Glutamatergic neuron (in vitro differentiated cells): ENCODE results near the gene RGR. TPM values are rescaled to one million over a fixed set of nuclear protein-coding genes. Genes with fewer than 3 reads are reported as not detected.

Experiments
- DNase-seq: peaks from one replicate; pipeline ENCODE4 v3.0.0; 2022
- H3K27ac Mint-ChIP-seq: one replicate; pipeline ENCODE4 v1.8.0; 2020; ENCODE audit warnings: mild to moderate bottlenecking, mixed read lengths, inconsistent platforms; ENCODE audit not compliant: unreplicated experiment
- H3K27me3 Mint-ChIP-seq: one replicate; pipeline ENCODE4 v1.8.0; 2020; ENCODE audit warnings: mild to moderate bottlenecking, moderate library complexity, mixed read lengths, inconsistent platforms; ENCODE audit not compliant: unreplicated experiment
- H3K36me3 Mint-ChIP-seq: one replicate; pipeline ENCODE4 v1.8.0; 2020; ENCODE audit warnings: mild to moderate bottlenecking, mixed read lengths, inconsistent platforms; ENCODE audit not compliant: unreplicated experiment
- H3K4me1 Mint-ChIP-seq: one replicate; pipeline ENCODE4 v1.8.0; 2020; ENCODE audit warnings: mild to moderate bottlenecking, low read depth, mixed read lengths, inconsistent platforms; ENCODE audit not compliant: unreplicated experiment
- H3K4me3 Mint-ChIP-seq: one replicate; pipeline ENCODE4 v1.8.0; 2020; ENCODE audit warnings: mild to moderate bottlenecking, mixed read lengths, inconsistent platforms; ENCODE audit not compliant: unreplicated experiment
- H3K9me3 Mint-ChIP-seq: one replicate; pipeline ENCODE4 v1.8.0; 2020; ENCODE audit warnings: mild to moderate bottlenecking, moderate library complexity, mixed read lengths, inconsistent platforms; ENCODE audit not compliant: unreplicated experiment
- total RNA-seq: library from RNA; stranded (reverse); fragmentation: NEBNext Ultra II Directional; extraction: Animal tissue kit (Norgen Biotek cat#: 25700); gene quantifications from one replicate; pipeline ENCODE4 v1.2.1, GENCODE V29; 2021; ENCODE audit not compliant: unreplicated experiment
- TF ChIP-seq, protein P1 (sequence below): fragments of 200-600 bp; sonication (generic); IDR thresholded peaks from one replicate; pipeline ENCODE4 v1.5.0; 2021; ENCODE audit not compliant: partially characterized antibody, unreplicated experiment

Gene RGR
- total RNA-seq, 1 donor from 2014 or later: not detected

GRCh38 chr10:84211566-84211965 lies 33.3 kb upstream of the RGR start:
- peaks cover 6% of the 10 kb centered on the region for H3K27me3 Mint-ChIP-seq
- DNase-seq: no peak
- TF ChIP-seq, protein P1, sequence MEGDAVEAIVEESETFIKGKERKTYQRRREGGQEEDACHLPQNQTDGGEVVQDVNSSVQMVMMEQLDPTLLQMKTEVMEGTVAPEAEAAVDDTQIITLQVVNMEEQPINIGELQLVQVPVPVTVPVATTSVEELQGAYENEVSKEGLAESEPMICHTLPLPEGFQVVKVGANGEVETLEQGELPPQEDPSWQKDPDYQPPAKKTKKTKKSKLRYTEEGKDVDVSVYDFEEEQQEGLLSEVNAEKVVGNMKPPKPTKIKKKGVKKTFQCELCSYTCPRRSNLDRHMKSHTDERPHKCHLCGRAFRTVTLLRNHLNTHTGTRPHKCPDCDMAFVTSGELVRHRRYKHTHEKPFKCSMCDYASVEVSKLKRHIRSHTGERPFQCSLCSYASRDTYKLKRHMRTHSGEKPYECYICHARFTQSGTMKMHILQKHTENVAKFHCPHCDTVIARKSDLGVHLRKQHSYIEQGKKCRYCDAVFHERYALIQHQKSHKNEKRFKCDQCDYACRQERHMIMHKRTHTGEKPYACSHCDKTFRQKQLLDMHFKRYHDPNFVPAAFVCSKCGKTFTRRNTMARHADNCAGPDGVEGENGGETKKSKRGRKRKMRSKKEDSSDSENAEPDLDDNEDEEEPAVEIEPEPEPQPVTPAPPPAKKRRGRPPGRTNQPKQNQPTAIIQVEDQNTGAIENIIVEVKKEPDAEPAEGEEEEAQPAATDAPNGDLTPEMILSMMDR: no peak
- H3K9me3 Mint-ChIP-seq: no peaks in the 10 kb centered on the region
- H3K4me1 Mint-ChIP-seq: no peaks in the 10 kb centered on the region
- H3K4me3 Mint-ChIP-seq: no peak overlapping the region
- H3K27ac Mint-ChIP-seq: no peak overlapping the region
- H3K36me3 Mint-ChIP-seq: no peaks in the 10 kb centered on the region

DNA sequence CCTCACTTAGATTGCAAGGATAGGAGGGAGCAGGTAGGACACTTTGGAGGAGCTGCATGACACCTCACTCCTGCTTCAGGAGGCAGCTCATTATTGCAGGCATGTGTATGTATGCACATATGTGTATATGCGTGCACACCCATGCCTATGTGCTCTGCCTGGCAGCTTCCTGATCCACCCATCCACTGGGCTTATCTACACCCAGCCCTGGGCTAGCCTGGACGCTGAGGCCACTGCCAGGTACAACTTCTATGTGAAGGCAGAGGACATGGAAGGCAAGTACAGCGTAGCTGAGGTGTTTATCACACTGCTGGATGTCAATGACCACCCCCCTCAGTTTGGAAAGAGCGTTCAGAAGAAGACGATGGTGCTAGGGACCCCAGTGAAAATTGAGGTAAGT lies 32.8 kb upstream of the RGR start:
- H3K4me3 Mint-ChIP-seq: no peak overlapping the region
- no peak overlapping the region for H3K27ac Mint-ChIP-seq
- TF ChIP-seq, protein P1: no peak
- no peak for DNase-seq
- H3K9me3 Mint-ChIP-seq: no peaks in the 10 kb centered on the region
- peaks cover 5% of the 10 kb centered on the region for H3K27me3 Mint-ChIP-seq
- no peaks in the 10 kb centered on the region for H3K36me3 Mint-ChIP-seq
- H3K4me1 Mint-ChIP-seq: no peaks in the 10 kb centered on the region

DNA sequence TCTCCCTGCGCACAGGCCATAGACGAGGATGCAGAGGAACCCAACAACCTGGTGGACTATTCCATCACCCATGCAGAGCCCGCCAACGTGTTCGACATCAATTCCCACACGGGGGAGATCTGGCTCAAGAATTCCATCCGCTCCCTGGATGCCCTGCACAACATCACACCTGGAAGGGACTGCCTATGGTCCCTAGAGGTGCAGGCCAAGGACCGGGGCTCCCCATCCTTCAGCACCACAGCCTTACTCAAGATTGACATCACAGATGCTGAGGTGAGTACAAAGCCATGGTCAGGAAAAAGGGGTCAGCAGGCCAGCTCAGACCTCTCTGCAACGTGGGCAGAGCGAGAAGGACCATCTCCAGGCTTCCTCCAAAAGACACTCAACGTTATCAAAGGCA lies 31.8 kb upstream of the RGR start:
- no peak overlapping the region for H3K27ac Mint-ChIP-seq
- TF ChIP-seq, protein P1: no peak
- H3K27me3 Mint-ChIP-seq: peaks cover 5% of the 10 kb centered on the region
- H3K36me3 Mint-ChIP-seq: no peaks in the 10 kb centered on the region
- H3K4me3 Mint-ChIP-seq: no peak overlapping the region
- H3K4me1 Mint-ChIP-seq: peaks cover 3% of the 10 kb centered on the region
- peaks cover 4% of the 10 kb centered on the region for H3K9me3 Mint-ChIP-seq
- no peak for DNase-seq

DNA sequence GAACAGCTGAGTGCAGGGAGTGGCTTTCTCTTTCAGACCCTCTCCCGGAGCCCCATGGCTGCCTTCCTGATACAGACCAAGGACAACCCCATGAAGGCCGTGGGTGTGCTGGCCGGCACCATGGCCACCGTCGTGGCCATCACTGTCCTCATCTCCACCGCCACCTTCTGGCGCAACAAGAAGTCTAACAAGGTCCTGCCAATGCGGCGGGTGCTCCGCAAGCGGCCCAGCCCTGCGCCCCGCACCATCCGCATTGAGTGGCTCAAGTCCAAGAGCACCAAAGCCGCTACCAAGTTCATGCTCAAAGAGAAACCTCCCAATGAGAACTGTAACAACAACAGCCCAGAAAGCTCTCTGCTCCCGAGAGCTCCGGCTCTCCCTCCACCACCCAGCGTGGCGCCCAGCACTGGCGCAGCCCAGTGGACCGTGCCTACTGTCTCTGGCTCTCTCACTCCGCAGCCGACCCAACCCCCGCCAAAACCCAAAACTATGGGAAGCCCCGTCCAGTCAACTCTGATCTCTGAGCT lies 30.7 kb upstream of the RGR start:
- Mint-ChIP-seq H3K4me1 (peaks cover 3% of the 10 kb centered on the region), H3K36me3 (no peaks in the 10 kb centered on the region), H3K9me3 (peaks cover 4% of the 10 kb centered on the region), H3K27me3 (peaks cover 5% of the 10 kb centered on the region), H3K4me3 (no peak overlapping the region), H3K27ac (no peak overlapping the region)
- no peak for DNase-seq
- TF ChIP-seq, protein P1: no peak

DNA sequence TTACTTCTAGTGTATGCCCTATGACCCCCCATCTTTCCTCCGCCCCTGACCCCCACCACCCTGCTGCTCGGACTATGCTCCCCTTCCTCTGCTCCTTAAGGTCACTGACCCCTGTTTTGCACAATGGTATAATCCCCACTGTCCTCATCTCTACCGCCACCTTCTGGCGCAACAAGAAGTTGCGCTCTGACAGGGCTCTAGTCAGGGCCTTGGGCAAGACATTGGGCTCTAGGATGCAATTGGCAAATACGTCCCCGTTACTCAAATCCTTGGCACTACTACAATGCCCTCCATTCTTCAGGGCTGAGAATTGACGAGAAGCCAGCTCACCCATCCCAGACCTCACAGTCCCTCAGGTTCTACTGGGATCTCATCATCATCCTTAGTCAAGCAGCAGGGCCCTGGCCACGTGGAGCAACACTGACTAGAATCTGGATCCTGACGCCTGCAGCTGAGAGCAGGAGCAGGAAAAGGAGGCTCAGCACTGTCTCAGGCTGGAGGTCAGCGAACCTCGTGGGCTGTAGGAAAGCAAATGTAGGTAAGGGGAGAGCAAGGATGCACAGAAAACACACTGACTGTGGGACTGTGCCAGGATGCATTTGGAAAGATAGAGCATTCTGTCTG lies 30.1 kb upstream of the RGR start:
- Mint-ChIP-seq H3K4me3 (no peak overlapping the region), H3K4me1 (peaks cover 3% of the 10 kb centered on the region), H3K36me3 (no peaks in the 10 kb centered on the region), H3K27ac (no peak overlapping the region), H3K9me3 (peaks cover 4% of the 10 kb centered on the region), H3K27me3 (peaks cover 5% of the 10 kb centered on the region)
- DNase-seq: peak; percentile 57
- TF ChIP-seq, protein P1: peak; percentile 48
